HepG2 (cell line): ENCODE data around the gene PAK3. TPM values are rescaled to one million over a fixed set of nuclear protein-coding genes. Genes with fewer than 3 reads are reported as not detected.

Experiments
- ATAC-seq: fragments of 200-7000 bp; cut with Tn5 transposase; 3 replicates; pipeline ENCODE4 v1.9.1; 2020; ENCODE audit warnings: mild to moderate bottlenecking, moderate library complexity
- BruUV-seq: library from RNA; stranded (reverse); fragments of 400-500 nt; replicated peaks from 2 replicates; lab custom pipeline; 2021; lab: Mats Ljungman, UMichigan
- CTCF ChIA-PET: fragments of 300-600 bp; formaldehyde crosslinking; extraction: SDS; loops from one replicate; lab custom pipeline; 2021; ENCODE audit warnings: low total read pairs, inconsistent platforms, low intra/inter-chr PET ratio; lab: Yijun Ruan, JAX
- POLR2A ChIA-PET: fragments of 350-600 bp; sonication (Branson Sonifier 250); formaldehyde crosslinking; loops from one replicate; lab custom pipeline; 2020; ENCODE audit warnings: antibody characterized with exemption, inconsistent platforms; lab: Yijun Ruan, JAX
- DNase-seq: peaks from one replicate; pipeline ENCODE4 v3.0.0-alpha.2; 2015; ENCODE audit warnings: low spot score
- FAIRE-seq: peaks from 3 replicates; lab custom pipeline; 2011; peaks lifted over from hg19 to GRCh38; lab: Jason Lieb, UNC
- H2AFZ ChIP-seq: one replicate; pipeline ENCODE4 v1.6.1; 2011; ENCODE audit warnings: low read length, inconsistent platforms
- H3K27ac ChIP-seq: fragments of 300-600 bp; 3 replicates; pipeline ENCODE4 v1.8.0; 2011; ENCODE audit warnings: mixed run types, mild to moderate bottlenecking, mixed read lengths, low read length, inconsistent platforms; ENCODE audit not compliant: insufficient read depth; ENCODE audit errors: extremely low read length
- H3K27me3 ChIP-seq, 2 experiments: fragments of 200-600 bp in 1 of 2; 2 replicates in 1 of 2; 3 replicates in 1 of 2; pipeline versions ENCODE4 v1.6.0 to v1.8.0; 2011; ENCODE audit warnings: low read length in 2 of 2, mild to moderate bottlenecking in 2 of 2, moderate library complexity in 2 of 2, inconsistent platforms in 1 of 2; ENCODE audit not compliant: insufficient read depth in 2 of 2, control insufficient read depth in 1 of 2
- H3K36me3 ChIP-seq, 2 experiments: fragments of 200-600 bp in 1 of 2; replicated peaks in 1 of 2; 2 replicates in 1 of 2; 3 replicates in 1 of 2; pipeline versions ENCODE4 v1.5.1 to v1.8.0; 2011; ENCODE audit warnings: low read length in 2 of 2, inconsistent platforms in 1 of 2; ENCODE audit not compliant: insufficient read depth in 2 of 2, control insufficient read depth in 1 of 2
- H3K4me1 ChIP-seq: 2 replicates; pipeline ENCODE4 v1.5.1; 2012; ENCODE audit warnings: low read length, inconsistent platforms; ENCODE audit not compliant: insufficient read depth
- H3K4me2 ChIP-seq: 2 replicates; pipeline ENCODE4 v1.6.0; 2011; ENCODE audit warnings: low read depth, low read length, inconsistent platforms
- H3K4me3 ChIP-seq, 3 experiments: fragments of 200-600 bp in 1 of 3; sonication (generic), shearing (Covaris generic) in 1 of 3; replicated peaks in 1 of 3; 2 replicates each; pipeline ENCODE4 v1.5.1; 2011 to 2016; ENCODE audit warnings: low read length in 3 of 3, inconsistent platforms in 2 of 3, low read depth in 2 of 3, mild to moderate bottlenecking in 2 of 3, control low read depth in 1 of 3, mixed read lengths in 1 of 3; ENCODE audit not compliant: insufficient read depth in 1 of 3
- H3K79me2 ChIP-seq: one replicate; pipeline ENCODE4 v1.6.1; 2011; ENCODE audit warnings: low read length, inconsistent platforms; ENCODE audit not compliant: insufficient read depth
- H3K9ac ChIP-seq: 2 replicates; pipeline ENCODE4 v1.6.0; 2011; ENCODE audit warnings: mild to moderate bottlenecking, low read depth, low read length, inconsistent platforms; ENCODE audit not compliant: insufficient read depth
- H3K9me3 ChIP-seq: 2 replicates; pipeline ENCODE4 v1.5.1; 2012; ENCODE audit warnings: mild to moderate bottlenecking, low read length
- H4K20me1 ChIP-seq: 2 replicates; pipeline ENCODE4 v1.6.0; 2011; ENCODE audit warnings: inconsistent platforms, mild to moderate bottlenecking, low read length, moderate library complexity; ENCODE audit not compliant: insufficient read depth
- ATF3 ChIP-seq: sonication (generic); formaldehyde crosslinking; IDR thresholded peaks from 2 replicates; pipeline ENCODE4 v1.4.0; 2020; ENCODE audit warnings: missing genetic modification reagents
- BHLHE40 ChIP-seq: IDR thresholded peaks from 2 replicates; pipeline ENCODE4 v1.6.1; 2011; ENCODE audit warnings: low read length, improper control_type of control experiment
- CHCHD3 ChIP-seq: sonication (generic); formaldehyde crosslinking; IDR thresholded peaks from 2 replicates; pipeline ENCODE4 v1.8.0; 2022; ENCODE audit warnings: mild to moderate bottlenecking, missing genetic modification reagents, moderate library complexity
- ELF3 ChIP-seq: IDR thresholded peaks from 2 replicates; pipeline ENCODE4 v1.6.1; 2016; ENCODE audit warnings: missing genetic modification reagents, missing compliant biosample characterization
- HDAC6 ChIP-seq: fragments of 200-600 bp; sonication (generic); IDR thresholded peaks from 2 replicates; pipeline ENCODE4 v1.7.0; 2017; ENCODE audit warnings: mild to moderate bottlenecking, antibody characterized with exemption, low read length, low read depth
- LRRFIP1 ChIP-seq: sonication (generic); formaldehyde crosslinking; conservative IDR thresholded peaks from 2 replicates; pipeline ENCODE4 v1.4.0; 2020; ENCODE audit warnings: missing genetic modification reagents
- NFIC ChIP-seq: IDR thresholded peaks from 2 replicates; pipeline ENCODE4 v1.6.1; 2012; ENCODE audit warnings: mild to moderate bottlenecking, low read length, inconsistent platforms
- SMAD3 ChIP-seq: sonication (generic); formaldehyde crosslinking; IDR thresholded peaks from 2 replicates; pipeline ENCODE4 v1.4.0; 2020; ENCODE audit warnings: missing genetic modification reagents
- TAF1 ChIP-seq: sonication (generic); formaldehyde crosslinking; IDR thresholded peaks from 2 replicates; pipeline ENCODE4 v1.4.0; 2020; ENCODE audit warnings: missing genetic modification reagents
- THYN1 ChIP-seq: sonication (generic); formaldehyde crosslinking; IDR thresholded peaks from 2 replicates; pipeline ENCODE4 v1.8.1; 2023; ENCODE audit warnings: low read depth, mild to moderate bottlenecking, moderate library complexity, missing genetic modification reagents, borderline replicate concordance
- ZNF180 ChIP-seq: sonication (generic); formaldehyde crosslinking; IDR thresholded peaks from 2 replicates; pipeline ENCODE4 v1.4.0; 2020; ENCODE audit warnings: low read depth, missing genetic modification reagents, borderline replicate concordance
- ZNF317 ChIP-seq: sonication (generic); formaldehyde crosslinking; IDR thresholded peaks from 2 replicates; pipeline ENCODE4 v1.5.0; 2020; ENCODE audit warnings: mild to moderate bottlenecking, missing genetic modification reagents
- ZNF501 ChIP-seq: sonication (generic); formaldehyde crosslinking; IDR thresholded peaks from 2 replicates; pipeline ENCODE4 v1.5.1; 2020; ENCODE audit warnings: mild to moderate bottlenecking, moderate library complexity, missing genetic modification reagents
- ZNF570 ChIP-seq: sonication (generic); formaldehyde crosslinking; IDR thresholded peaks from 2 replicates; pipeline ENCODE4 v1.4.0; 2020; ENCODE audit warnings: mild to moderate bottlenecking, missing genetic modification reagents, borderline replicate concordance
- ZNF790 ChIP-seq: sonication (generic); formaldehyde crosslinking; IDR thresholded peaks from 2 replicates; pipeline ENCODE4 v1.8.0; 2022; ENCODE audit warnings: missing genetic modification reagents, mild to moderate bottlenecking, borderline replicate concordance
- ZNF83 ChIP-seq: sonication (generic); formaldehyde crosslinking; IDR thresholded peaks from 2 replicates; pipeline ENCODE4 v1.4.0; 2020; ENCODE audit warnings: missing genetic modification reagents, mild to moderate bottlenecking, borderline replicate concordance
- WGBS: methylation state at CpG from one replicate; pipeline ENCODE4 v1.1.6; 2017; ENCODE audit warnings: low lambda C conversion rate; 5-methylcytosine and 5-hydroxymethylcytosine counted together
- in situ Hi-C: cut with HindIII; loops from 2 replicates; pipeline ENCODE4 v1.10.0; 2017; ENCODE audit warnings: low pct_unique_long_range_greater_than_20kb; ENCODE audit not compliant: extremely low pct_ligation_motif_present
- intact Hi-C: fragments of 100-400 bp; cut with micrococcal nuclease; formaldehyde crosslinking; loops from one replicate; pipeline ENCODE4 v1.10.0; 2022; ENCODE audit not compliant: unreplicated experiment
- polyA plus RNA-seq, 8 experiments: library from polyadenylated mRNA; depleted of rRNA in 3 of 8; stranded (reverse) in 7 of 8; unstranded in 1 of 8; fragments of >200 nt; fragmentation: Illumina TruSeq in 4 of 8; extraction: Trizol in 4 of 8; gene quantifications; 2 replicates each; pipeline versions ENCODE4 v1.2.1 to v1.2.3, GENCODE V29; 2011 to 2016; ENCODE audit warnings: low read depth in 4 of 8, missing spikeins in 1 of 8, mixed read lengths in 1 of 8; ENCODE audit not compliant: insufficient read depth in 1 of 8
- total RNA-seq, 5 experiments: library from RNA; depleted of rRNA; stranded (reverse); fragments of >200 nt; fragmentation: Illumina TruSeq; extraction: Trizol; gene quantifications; 2 replicates each; pipeline ENCODE4 v1.2.3, GENCODE V29; 2016; ENCODE audit warnings: low read depth in 1 of 5
- TF ChIP-seq, protein P1 (sequence below): sonication (generic); formaldehyde crosslinking; IDR thresholded peaks from 2 replicates; pipeline ENCODE4 v1.8.1; 2023; ENCODE audit warnings: mild to moderate bottlenecking, missing genetic modification reagents

Gene PAK3
- total and polyA plus RNA-seq, 2 of the 13 experiments (the other 11 are each of a cell fraction or from before 2014, with no cell fraction given) = not detected

DNA sequence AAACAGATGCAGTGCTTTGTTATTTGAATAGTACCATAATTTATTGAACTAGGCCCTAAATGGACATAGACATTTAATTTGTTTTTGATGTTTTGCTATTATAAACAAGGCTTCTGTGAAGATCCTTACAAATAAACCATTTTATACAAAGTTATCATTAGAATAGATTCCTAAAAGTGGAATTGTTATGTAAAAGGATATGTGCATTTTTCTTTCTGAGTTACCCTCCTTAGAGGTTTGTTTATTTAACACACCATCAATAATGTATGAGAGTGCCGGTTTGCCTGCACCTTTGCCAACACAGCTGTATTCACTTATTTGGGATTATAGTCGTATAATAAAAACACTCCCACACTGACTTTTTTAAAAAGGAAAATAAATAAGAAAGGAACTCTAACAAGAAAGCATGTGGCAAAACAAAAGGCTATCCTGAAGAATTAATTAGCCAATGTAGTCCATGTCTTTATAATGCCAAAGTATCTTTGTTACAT, 84.8 kb downstream of the PAK3 start:
- Histone ChIP-seq H3K4me3 (no peak overlapping the region), H3K9me3 (no peaks in the 10 kb centered on the region), H3K36me3 (no peaks in the 10 kb centered on the region), H2AFZ (no peak overlapping the region), H3K79me2 (no peaks in the 10 kb centered on the region), H3K4me1 (no peaks in the 10 kb centered on the region), H3K4me2 (no peak overlapping the region), H3K27me3 (no peaks in the 10 kb centered on the region), H3K9ac (no peak overlapping the region), H4K20me1 (no peaks in the 10 kb centered on the region), H3K27ac (no peak overlapping the region)
- intact Hi-C loops (no loop called here), in situ Hi-C loops (no loop called here)
- ChIA-PET CTCF (no interaction called here), POLR2A (no interaction called here)
- ATAC-seq (no peak), DNase-seq (no peak), FAIRE-seq (no peak)
- no TSS peak for BruUV-seq
- TF ChIP-seq BHLHE40 (no peak), SMAD3 (no peak), NFIC (no peak), HDAC6 (no peak), LRRFIP1 (CRISPR knock-in tag) (no peak), CHCHD3 (no peak), ZNF570 (CRISPR knock-in tag) (no peak), ELF3 (CRISPR knock-in tag) (no peak), TAF1 (CRISPR knock-in tag) (no peak), ZNF83 (CRISPR knock-in tag) (no peak), ZNF180 (CRISPR knock-in tag) (no peak), ATF3 (CRISPR knock-in tag) (no peak), ZNF790 (CRISPR knock-in tag) (no peak), THYN1 (CRISPR knock-in tag) (no peak), ZNF317 (CRISPR knock-in tag) (no peak), ZNF501 (CRISPR knock-in tag) (no peak)
- TF ChIP-seq, protein P1, sequence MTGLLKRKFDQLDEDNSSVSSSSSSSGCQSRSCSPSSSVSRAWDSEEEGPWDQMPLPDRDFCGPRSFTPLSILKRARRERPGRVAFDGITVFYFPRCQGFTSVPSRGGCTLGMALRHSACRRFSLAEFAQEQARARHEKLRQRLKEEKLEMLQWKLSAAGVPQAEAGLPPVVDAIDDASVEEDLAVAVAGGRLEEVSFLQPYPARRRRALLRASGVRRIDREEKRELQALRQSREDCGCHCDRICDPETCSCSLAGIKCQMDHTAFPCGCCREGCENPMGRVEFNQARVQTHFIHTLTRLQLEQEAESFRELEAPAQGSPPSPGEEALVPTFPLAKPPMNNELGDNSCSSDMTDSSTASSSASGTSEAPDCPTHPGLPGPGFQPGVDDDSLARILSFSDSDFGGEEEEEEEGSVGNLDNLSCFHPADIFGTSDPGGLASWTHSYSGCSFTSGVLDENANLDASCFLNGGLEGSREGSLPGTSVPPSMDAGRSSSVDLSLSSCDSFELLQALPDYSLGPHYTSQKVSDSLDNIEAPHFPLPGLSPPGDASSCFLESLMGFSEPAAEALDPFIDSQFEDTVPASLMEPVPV (CRISPR knock-in tag) = no peak
- WGBS = 0% methylated on average over 2 of the region's 2 CpGs
